ENCODE measurements around the gene MRPL52. TPM values are rescaled to one million over a fixed set of nuclear protein-coding genes. Genes with fewer than 3 reads are reported as not detected.

Gene MRPL52
- total RNA-seq, 1 donor from 2014 or later, result 65.2 TPM

DNA sequence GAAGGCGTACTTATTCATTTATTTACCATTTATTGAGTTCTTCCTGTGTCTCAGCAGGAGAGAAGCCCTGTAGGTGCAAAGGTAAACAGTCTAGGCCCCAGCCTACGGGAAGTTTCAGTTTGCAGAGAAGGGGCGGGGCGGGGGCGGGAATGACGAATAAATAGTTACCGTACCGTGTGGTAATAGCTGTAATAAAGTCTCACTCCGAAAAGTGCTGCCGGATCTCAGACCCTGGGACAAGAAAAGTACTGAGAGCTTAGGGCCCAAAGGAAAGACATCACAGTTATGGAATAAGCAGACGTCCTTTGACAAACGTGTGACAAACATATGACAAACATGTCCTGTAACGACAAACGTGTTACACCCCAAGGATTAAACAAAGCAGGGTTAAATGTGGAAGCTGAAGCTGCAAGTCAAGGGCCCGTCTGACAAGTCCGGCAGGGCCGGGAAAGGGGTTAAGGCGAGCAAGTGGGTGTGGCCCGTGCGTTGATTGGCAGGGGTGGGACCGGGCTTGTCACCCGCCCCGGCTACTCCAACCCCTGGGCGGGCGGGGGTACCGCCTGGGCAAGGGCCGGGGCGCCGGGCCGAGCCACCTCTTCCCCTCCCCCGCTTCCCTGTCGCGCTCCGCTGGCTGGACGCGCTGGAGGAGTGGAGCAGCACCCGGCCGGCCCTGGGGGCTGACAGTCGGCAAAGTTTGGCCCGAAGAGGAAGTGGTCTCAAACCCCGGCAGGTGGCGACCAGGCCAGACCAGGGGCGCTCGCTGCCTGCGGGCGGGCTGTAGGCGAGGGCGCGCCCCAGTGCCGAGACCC lies 41.7 kb downstream of the MRPL52 start, which contains the start of gene LRP10:
Gene LRP10, plus strand, starts transcription at position 517 of the 809 bp plus-strand sequence. CDS start 564 bp downstream, outside the sequence.
- ATAC-seq (peak; percentile 97), DNase-seq (peak; percentile 96)
- intact Hi-C loops (cut with DNase I), result no loop called here
- Histone ChIP-seq H3K4me1 (peaks cover 29% of the 10 kb centered on the region), H3K27ac (peak within 1 kb of the TSS; percentile 97), H3K27me3 (ENCODE audit: low read depth) (no peaks in the 10 kb centered on the region), H3K9me3 (no peaks in the 10 kb centered on the region), H3K36me3 (peaks cover 34% of the 10 kb centered on the region), H3K4me3 (peak within 1 kb of the TSS; percentile 87)
- TF ChIP-seq CTCF (IDR thresholded peaks at IDR 0.05), result peak; percentile 7

DNA sequence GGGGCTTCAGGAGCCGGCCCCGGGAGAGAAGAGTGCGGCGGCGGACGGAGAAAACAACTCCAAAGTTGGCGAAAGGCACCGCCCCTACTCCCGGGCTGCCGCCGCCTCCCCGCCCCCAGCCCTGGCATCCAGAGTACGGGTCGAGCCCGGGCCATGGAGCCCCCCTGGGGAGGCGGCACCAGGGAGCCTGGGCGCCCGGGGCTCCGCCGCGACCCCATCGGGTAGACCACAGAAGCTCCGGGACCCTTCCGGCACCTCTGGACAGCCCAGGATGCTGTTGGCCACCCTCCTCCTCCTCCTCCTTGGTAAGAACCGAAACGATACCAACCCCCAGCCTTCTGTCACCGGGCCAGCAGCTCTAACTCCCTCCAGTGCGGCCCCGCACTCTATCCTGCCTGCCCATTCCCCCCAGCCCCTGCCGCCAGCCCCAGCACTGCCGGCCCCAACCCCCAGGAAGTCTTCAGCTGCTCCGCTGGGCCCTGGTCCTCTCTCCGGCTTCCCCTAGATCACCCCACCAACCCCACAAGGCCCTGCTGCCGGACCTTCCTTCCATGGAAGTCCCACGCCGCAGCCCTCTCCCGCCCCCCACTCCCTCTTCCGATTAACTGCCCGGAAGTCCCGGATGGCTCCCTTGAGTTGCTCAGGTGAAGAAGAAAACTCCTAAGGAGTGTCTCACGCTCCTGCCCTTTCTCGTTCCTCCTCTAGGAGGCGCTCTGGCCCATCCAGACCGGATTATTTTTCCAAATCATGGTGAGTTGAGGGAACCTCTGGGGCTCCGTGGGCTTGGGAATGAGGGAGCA lies 42.5 kb downstream of the MRPL52 start:
- Histone ChIP-seq H3K36me3 (peaks cover 42% of the 10 kb centered on the region), H3K27me3 (ENCODE audit: low read depth) (no peaks in the 10 kb centered on the region), H3K4me1 (peaks cover 29% of the 10 kb centered on the region), H3K27ac (peak overlapping the region; percentile 97), H3K4me3 (peak overlapping the region; percentile 87), H3K9me3 (no peaks in the 10 kb centered on the region)
- ATAC-seq (peak; percentile 81 to 86), DNase-seq (peak; percentile 85)
- peak; percentile 85 for TF ChIP-seq CTCF (IDR thresholded peaks at IDR 0.05)
- intact Hi-C loops (cut with DNase I), result no loop called here

- peak overlapping the region; percentile 87 for H3K4me3 ChIP-seq
- no peaks in the 10 kb centered on the region for H3K9me3 ChIP-seq
- peaks cover 50% of the 10 kb centered on the region for H3K36me3 ChIP-seq
- peaks cover 29% of the 10 kb centered on the region for H3K4me1 ChIP-seq
- no peak for TF ChIP-seq CTCF (IDR thresholded peaks at IDR 0.05)
- DNase-seq (peak; percentile 40), ATAC-seq (no peak)
- intact Hi-C loops (cut with DNase I), result no loop called here
- peak overlapping the region; percentile 97 for H3K27ac ChIP-seq
- H3K27me3 ChIP-seq (ENCODE audit: low read depth), result no peaks in the 10 kb centered on the region
Measured at GRCh38 chr14:22872833-22873520, 43.3 kb downstream of the MRPL52 start.

DNA sequence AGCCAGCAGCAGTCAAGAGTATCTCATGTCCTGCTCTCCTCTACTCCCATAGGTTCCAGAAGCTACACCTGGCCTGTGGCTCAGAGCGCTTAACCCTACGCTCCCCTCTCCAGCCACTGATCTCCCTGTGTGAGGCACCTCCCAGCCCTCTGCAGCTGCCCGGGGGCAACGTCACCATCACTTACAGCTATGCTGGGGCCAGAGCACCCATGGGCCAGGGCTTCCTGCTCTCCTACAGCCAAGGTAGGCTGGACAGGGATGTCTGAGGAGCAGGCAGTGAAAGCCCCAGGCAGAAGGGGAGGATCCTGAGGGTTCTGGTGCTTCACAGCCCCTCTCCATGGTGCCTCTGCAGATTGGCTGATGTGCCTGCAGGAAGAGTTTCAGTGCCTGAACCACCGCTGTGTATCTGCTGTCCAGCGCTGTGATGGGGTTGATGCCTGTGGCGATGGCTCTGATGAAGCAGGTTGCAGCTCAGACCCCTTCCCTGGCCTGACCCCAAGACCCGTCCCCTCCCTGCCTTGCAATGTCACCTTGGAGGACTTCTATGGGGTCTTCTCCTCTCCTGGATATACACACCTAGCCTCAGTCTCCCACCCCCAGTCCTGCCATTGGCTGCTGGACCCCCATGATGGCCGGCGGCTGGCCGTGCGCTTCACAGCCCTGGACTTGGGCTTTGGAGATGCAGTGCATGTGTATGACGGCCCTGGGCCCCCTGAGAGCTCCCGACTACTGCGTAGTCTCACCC lies 45.5 kb downstream of the MRPL52 start:
- no peaks in the 10 kb centered on the region for H3K27me3 ChIP-seq (ENCODE audit: low read depth)
- no peak overlapping the region for H3K4me3 ChIP-seq
- intact Hi-C loops (cut with DNase I), result no loop called here
- H3K27ac ChIP-seq, result no peak overlapping the region
- DNase-seq, result no peak
- TF ChIP-seq CTCF (IDR thresholded peaks at IDR 0.05), result no peak
- no peak for ATAC-seq
- no peaks in the 10 kb centered on the region for H3K9me3 ChIP-seq
- H3K36me3 ChIP-seq, result peaks cover 72% of the 10 kb centered on the region
- peaks cover 24% of the 10 kb centered on the region for H3K4me1 ChIP-seq
